ENCODE data around the gene UBR7.
"Not testable (repeated sequence)": the region's sequence is repeated elsewhere in the genome, so short reads cannot be mapped to it uniquely, and the experiment has no call there.

UBR7 gene

DNA sequence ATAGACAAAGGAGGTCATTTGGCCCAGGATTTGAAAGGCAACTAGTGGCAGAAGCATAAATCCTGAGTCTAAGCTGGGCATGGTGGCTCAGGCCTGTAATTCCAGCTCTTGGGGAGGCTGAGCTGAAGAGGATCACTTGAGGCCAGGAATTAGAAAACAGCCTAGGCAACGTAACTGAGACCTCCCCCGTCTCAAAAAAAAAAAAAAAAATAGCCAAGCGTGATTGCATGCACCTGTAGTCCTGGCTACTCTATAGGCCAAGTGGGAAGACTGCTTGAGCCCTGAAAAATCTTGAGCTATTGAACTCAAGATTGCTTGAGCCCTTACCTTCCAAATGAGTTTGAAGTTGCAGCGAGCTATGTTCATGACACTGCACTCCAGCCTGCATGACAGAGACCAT is 8.0 kb upstream of the UBR7 start:
- no peak for DNase-seq

- no peak for DNase-seq
Observed at GRCh38 chr14:93200553-93200952, 6.5 kb upstream of the UBR7 start.

- DNase-seq, result no peak
Observed at GRCh38 chr14:93201155-93201704, 5.8 kb upstream of the UBR7 start.

DNA sequence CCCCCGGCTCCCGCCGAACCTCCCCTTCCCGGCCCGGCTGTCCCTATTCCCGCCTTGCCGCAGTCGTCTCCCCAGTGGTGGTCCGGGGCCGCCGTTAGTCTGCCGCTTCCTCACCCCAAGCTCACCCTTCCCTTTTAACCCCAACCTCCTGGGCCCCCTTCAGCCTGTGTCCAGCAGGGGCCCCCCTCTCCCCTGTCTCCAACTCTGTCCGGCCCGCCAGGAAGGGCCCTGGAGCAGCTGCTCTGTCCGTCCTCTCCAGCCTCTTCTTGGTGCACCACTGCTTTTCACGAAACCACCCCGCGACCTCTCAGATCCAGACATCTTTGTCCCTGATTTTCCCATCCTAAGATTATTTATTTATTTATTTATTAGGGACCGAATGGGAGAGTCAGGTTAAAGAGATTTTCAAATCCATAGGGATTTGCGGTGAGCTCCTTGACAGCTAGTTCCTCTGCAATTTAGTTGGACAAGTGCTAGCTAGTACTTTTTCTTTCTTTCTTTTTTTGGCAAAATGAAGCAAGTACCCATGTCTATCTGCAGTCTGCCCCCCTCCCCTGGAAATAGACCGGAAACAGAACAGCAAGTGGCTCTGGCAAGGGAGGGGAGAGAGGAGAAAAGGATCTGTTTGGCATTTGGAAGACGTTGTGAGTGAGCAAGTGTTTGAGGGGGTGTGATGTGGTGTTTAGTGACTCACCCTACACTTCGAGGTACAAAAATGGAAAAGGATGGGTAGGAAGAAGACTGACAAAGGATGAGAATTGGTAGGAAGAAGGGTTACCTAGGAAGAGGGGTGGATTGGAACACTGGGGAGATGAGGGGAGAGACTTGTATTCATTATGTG is 632 bp downstream of the UBR7 start:
- peak; percentile 68 for DNase-seq

GRCh38 chr14:93212432-93212831 is 5.4 kb downstream of the UBR7 start:
- no peak for DNase-seq

DNA sequence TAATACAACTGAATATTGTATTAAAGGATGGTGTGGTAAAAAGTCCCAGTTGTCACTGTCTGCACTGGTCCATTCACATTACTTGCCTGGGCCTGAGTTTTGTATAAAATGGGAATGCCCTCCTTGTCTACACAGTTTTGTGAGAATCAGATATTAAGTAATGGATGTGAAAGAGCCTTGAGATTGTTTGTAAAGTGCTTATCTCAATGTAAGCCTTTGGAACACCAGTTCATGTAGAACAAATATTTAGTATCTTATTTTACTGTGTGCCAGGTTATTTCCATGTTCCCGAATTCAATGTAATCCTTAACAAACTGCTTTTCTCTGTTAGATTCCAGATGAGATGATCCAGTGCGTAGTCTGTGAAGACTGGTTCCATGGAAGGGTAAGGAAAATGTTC is 7.5 kb downstream of the UBR7 start:
- no peak for DNase-seq

GRCh38 chr14:93219103-93219726 is 12.2 kb downstream of the UBR7 start:
- peak; percentile 55 for DNase-seq

DNA sequence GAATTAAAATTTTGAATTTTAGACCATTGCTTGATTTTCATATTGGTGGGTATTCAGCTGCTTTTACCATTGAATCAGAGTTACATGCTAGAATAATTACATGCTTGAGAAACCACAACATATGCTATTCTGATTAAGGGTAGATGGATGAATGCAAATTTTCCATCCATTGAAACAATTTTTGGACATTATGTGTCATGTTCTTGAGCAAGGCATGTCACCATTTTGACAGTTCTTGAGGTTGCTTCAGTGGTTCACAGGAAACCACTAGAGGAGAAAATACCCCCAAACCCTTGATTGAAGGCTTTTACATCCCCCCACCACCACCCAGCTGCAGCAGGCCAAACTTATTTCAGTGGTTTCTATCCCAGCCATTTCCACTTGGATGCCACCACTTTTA is 13.5 kb downstream of the UBR7 start:
- no peak for DNase-seq

- DNase-seq, result no peak
Observed at GRCh38 chr14:93223565-93223964, 16.5 kb downstream of the UBR7 start.

- DNase-seq, result no peak
Observed at GRCh38 chr14:93228550-93228949, 21.5 kb downstream of the UBR7 start.

GRCh38 chr14:93230539-93230938 is 23.5 kb downstream of the UBR7 start:
- DNase-seq, result no peak

DNA sequence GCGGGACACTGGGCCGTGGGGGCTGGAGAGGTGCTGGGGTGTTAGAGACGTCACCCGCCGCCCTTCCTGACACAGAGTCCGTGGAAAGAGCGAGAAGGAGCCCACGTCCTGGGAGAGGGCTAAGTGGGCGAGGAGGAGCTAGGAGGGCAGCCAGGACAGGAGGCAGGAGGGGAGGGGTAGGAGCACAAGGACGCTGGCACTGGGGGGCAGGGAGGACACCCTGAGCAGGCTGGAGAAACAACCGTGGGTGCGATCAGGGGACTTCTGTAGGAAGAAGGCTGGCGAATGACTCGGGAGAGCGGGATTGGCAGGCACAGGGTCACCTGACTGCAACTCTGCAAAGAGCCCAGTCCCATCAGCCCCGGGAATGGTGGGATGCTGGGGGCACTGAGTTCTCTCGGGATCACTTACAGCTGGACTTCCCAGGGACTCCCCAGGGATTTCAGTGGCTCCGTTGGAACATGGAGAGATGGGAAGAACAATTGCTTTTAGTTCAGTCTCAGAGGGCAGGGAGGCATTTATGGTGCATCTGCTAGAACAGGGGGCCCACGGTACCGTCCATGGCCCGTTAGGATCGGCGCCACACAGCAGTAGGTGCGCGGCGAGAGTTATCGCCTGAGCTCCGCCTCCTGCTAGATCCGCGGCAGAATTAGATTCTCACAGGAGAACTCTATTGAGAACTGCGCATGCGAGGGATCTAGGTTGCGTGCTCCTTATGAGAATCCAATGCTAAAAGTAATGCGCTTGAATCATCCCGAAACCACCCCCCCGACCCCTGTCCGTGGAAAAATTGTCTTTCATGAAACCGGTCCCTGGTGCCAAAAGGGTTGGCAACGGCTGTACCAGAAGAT is 24.3 kb downstream of the UBR7 start:
- DNase-seq, result no peak

DNA sequence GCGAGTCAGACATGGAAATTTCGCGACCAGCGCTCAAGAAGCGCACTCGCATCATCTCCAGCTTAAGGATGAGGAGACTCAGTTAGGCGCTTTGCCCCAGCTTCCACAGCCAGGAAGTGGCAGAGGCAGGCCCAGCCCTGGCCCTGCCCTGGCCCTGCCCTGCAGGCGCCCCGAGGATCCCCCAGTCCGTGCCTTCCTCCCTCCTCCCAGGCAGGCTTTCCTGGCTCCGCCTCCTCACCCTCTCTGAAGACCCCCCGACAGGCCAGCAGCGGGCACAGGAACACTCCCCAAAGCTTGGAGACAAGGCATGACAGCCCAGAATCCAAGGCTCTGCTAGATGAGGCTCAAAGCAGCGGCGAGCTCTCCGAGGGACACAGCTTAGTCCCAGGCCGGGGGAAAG is 25.1 kb downstream of the UBR7 start:
- no peak for DNase-seq

GRCh38 chr14:93233078-93233477 is 26.0 kb downstream of the UBR7 start:
- not testable (repeated sequence) for DNase-seq

DNA sequence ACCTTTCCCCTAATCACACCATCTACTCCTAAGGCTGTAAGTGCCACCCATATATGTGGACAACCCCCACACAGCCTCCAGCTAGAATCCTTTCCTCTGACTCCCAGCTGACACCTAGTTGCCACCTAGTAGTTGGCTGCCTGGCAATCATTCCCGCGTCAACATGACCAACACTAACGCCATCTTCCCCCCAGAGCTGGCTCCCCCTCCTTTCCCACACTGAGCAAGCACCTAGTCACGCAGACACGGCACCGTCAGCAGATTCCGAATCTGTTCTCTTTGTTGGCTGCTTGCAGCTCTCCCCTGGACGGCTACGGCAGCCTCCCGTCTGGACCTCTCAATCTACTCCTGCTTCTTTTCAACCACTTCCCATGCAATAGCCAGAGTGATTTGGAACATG is 27.7 kb downstream of the UBR7 start:
- DNase-seq, result no peak

GRCh38 chr14:93239869-93240677 is 33.0 kb downstream of the UBR7 start:
- no peak for DNase-seq

DNA sequence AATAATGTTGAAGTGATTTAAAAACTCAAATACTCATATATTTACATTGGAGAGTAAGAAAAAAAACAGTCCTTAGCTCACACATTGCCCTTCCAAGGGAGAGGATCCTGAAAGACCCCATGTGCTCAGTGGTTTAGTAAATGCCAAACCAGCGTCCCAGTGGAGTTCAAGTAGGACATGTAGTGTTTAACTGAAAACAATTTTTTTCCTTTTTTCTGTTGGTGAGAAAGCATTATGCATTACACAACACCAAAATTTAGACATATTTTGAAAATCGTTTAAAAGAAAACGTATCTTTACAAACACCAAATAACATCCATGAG is 33.6 kb downstream of the UBR7 start:
- no peak for DNase-seq

DNA sequence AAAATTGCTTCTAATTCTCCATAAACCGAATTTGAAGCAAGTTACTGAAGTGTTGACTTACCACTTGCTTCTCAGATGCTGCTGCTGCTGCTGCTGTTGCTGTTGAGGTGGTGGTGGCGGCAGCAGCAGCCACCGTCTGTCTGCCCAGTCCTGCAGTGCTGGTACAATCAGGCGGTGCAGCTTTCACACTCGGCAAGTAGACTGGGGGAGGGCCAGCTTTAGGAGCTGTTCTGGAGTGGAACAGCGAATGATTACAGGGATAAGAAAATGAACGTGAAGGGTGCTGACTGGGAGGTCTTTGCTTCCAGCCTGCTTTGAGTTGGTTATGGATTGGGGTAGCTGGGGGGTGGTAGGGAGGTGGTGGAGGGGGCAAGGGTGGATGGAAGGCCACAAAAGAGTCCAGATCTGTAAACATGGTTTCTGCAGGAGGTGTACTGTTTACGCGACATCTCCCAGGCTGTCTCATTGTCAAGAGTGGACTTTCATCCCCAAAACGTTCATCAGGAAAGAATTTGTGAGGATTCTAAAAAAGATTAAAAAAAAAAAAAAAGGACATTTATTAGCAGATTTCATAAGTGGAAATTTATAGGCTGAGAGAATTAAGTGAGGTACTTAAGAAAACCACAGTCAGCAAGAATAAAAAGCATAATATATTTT is 38.8 kb downstream of the UBR7 start:
- DNase-seq, result no peak

GRCh38 chr14:93246534-93246933 is 39.5 kb downstream of the UBR7 start:
- no peak for DNase-seq

GRCh38 chr14:93249128-93249831 is 42.2 kb downstream of the UBR7 start:
- no peak for DNase-seq

- DNase-seq, result no peak
Observed at GRCh38 chr14:93262446-93262845, 55.4 kb downstream of the UBR7 start.
